OCI-LY7 (cell line): ENCODE measurements around the gene KCNIP4.

Source experiments
- CTCF ChIP-seq: fragments of 200-600 bp; sonication (generic); conservative IDR thresholded peaks from 2 replicates; pipeline ENCODE4 v1.5.1; 2014; ENCODE audit warnings: mild to moderate bottlenecking, antibody characterized with exemption, low read length, moderate library complexity, mixed read lengths
- EZH2phosphoT487 ChIP-seq: fragments of 200-600 bp; sonication (generic); IDR thresholded peaks from 2 replicates; pipeline ENCODE4 v1.6.1; 2018; ENCODE audit warnings: low read depth, borderline replicate concordance, mild to moderate bottlenecking, mixed run types, antibody characterized with exemption, low read length, moderate library complexity, mixed read lengths

- TF ChIP-seq CTCF (no peak), EZH2phosphoT487 (no peak)
Measured at GRCh38 chr4:21769404-21770147, 179.0 kb downstream of the KCNIP4 start.
